NB4 (cell line): ENCODE results near the gene ITGA11.

Experiments
- CTCF ChIP-seq: IDR thresholded peaks from one replicate; pipeline ENCODE4 v1.5.1; 2012; ENCODE audit warnings: low read depth, low read length
- MAX ChIP-seq: IDR thresholded peaks from 2 replicates; pipeline ENCODE4 v1.6.1; 2011; ENCODE audit warnings: low read depth, low read length
- POLR2A ChIP-seq: IDR thresholded peaks from 2 replicates; pipeline ENCODE4 v1.6.1; 2011; ENCODE audit warnings: mild to moderate bottlenecking; ENCODE audit not compliant: insufficient read length; ENCODE audit errors: extremely low read depth

GRCh38 chr15:68367226-68367625 is 64.7 kb downstream of the ITGA11 start:
- TF ChIP-seq CTCF = no peak
- TF ChIP-seq MAX = no peak
- no peak for TF ChIP-seq POLR2A
